ENCODE results near the gene MGME1.

MGME1 gene

GRCh38 chr20:17992847-17993513, 24.2 kb downstream of the MGME1 start:
- DNase-seq (ENCODE audit: low spot score) = no peak

GRCh38 chr20:17993546-17993945, 24.7 kb downstream of the MGME1 start:
- no peak for DNase-seq (ENCODE audit: low spot score)

GRCh38 chr20:17995967-17996819, 27.4 kb downstream of the MGME1 start:
- peak; percentile 47 for DNase-seq (ENCODE audit: low spot score)

GRCh38 chr20:17998446-17998845, 29.6 kb downstream of the MGME1 start:
- no peak for DNase-seq (ENCODE audit: low spot score)

- no peak for DNase-seq (ENCODE audit: low spot score)
Observed at GRCh38 chr20:17999566-17999965, 30.7 kb downstream of the MGME1 start.

GRCh38 chr20:18001131-18001921, 32.5 kb downstream of the MGME1 start:
- no peak for DNase-seq (ENCODE audit: low spot score)

GRCh38 chr20:18003897-18004296, 35.1 kb downstream of the MGME1 start:
- no peak for DNase-seq (ENCODE audit: low spot score)

- no peak for DNase-seq (ENCODE audit: low spot score)
Observed at GRCh38 chr20:18004384-18005031, 35.7 kb downstream of the MGME1 start.

- no peak for DNase-seq (ENCODE audit: low spot score)
Observed at GRCh38 chr20:18005170-18005989, 36.6 kb downstream of the MGME1 start.

- no peak for DNase-seq (ENCODE audit: low spot score)
Observed at GRCh38 chr20:18005990-18006364, 37.2 kb downstream of the MGME1 start.

GRCh38 chr20:18006684-18007083, 37.9 kb downstream of the MGME1 start:
- no peak for DNase-seq (ENCODE audit: low spot score)

GRCh38 chr20:18007534-18008292, 38.9 kb downstream of the MGME1 start:
- no peak for DNase-seq (ENCODE audit: low spot score)

GRCh38 chr20:18009116-18009515, 40.3 kb downstream of the MGME1 start:
- DNase-seq (ENCODE audit: low spot score) = no peak

- DNase-seq (ENCODE audit: low spot score) = no peak
Observed at GRCh38 chr20:18011482-18011881, 42.7 kb downstream of the MGME1 start.

GRCh38 chr20:18011951-18012645, 43.3 kb downstream of the MGME1 start:
- DNase-seq (ENCODE audit: low spot score) = no peak

GRCh38 chr20:18012901-18013300, 44.1 kb downstream of the MGME1 start:
- no peak for DNase-seq (ENCODE audit: low spot score)

- no peak for DNase-seq (ENCODE audit: low spot score)
Observed at GRCh38 chr20:18014411-18014810, 45.6 kb downstream of the MGME1 start.

- DNase-seq (ENCODE audit: low spot score) = no peak
Observed at GRCh38 chr20:18016772-18017171, 48.0 kb downstream of the MGME1 start.

GRCh38 chr20:18018100-18018499, 49.3 kb downstream of the MGME1 start:
- DNase-seq (ENCODE audit: low spot score) = no peak

- no peak for DNase-seq (ENCODE audit: low spot score)
Observed at GRCh38 chr20:18019068-18019467, 50.2 kb downstream of the MGME1 start.
